HG02840 (cell line): ENCODE data around the gene C19orf53.
"Not testable (repeated sequence)": the region's sequence is repeated elsewhere in the genome, so short reads cannot be mapped to it uniquely, and the experiment has no call there.

Experiments
- ATAC-seq: cut with Tn5 transposase; IDR thresholded peaks from one replicate; pipeline ENCODE4 v1.9.1; 2021; ENCODE audit warnings: mild to moderate bottlenecking, moderate library complexity, moderate number of reproducible peaks; ENCODE audit not compliant: unreplicated experiment, low FRiP score

C19orf53 gene

GRCh38 chr19:13762635-13763235, 11.5 kb upstream of the C19orf53 start:
- no peak for ATAC-seq

DNA sequence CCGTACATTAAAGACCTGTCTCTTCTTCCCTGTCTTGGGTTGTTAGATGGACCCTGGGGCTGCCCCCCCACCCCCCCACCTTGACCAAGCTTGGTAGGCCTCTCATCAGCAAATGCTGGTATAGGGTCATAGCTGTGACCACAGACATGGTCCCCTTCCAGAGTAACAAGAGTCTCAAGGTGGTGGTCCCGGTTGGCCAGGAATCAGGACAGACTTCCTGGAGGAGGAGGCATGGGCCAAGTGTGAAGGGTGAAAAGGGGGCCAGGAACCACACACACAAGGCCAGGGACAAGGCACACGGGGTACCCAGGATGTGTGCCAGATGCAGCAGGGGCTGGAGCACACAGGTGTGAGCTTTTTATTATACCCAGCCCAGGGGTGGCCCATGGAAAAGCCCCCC, 11.0 kb upstream of the C19orf53 start:
- no peak for ATAC-seq

- ATAC-seq = no peak
Measured at GRCh38 chr19:13764101-13764807, 10.0 kb upstream of the C19orf53 start, which contains the start of gene MRI1. Gene MRI1, plus strand, starts transcription at chr19:13764522. Its CDS starts 67 bp downstream, at chr19:13764589.

DNA sequence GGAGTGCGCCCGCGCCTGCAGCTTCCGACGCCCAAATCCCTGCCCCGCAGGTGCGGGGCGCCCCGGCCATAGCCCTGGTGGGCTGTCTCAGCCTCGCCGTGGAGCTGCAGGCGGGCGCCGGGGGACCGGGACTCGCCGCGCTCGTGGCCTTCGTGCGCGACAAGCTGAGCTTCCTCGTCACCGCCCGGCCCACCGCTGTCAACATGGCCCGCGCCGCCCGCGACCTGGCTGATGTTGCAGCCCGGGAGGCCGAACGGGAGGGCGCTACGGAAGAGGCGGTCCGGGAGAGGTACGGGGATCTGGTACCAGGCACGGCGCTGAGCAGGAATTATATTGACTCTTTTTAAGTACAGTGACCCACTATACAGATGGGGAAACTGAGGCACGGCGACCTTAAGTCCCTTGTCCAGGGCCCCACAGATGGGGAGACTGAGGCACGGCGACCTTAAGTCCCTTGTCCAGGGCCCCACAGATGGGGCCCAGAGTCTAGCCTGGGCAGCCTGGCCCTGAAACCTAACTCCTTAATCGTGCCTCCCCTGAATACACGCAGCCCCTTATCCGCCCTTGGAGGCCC, 9.3 kb upstream of the C19orf53 start:
- no peak for ATAC-seq

GRCh38 chr19:13765395-13766094, 8.7 kb upstream of the C19orf53 start:
- ATAC-seq = no peak

- ATAC-seq = no peak
Measured at GRCh38 chr19:13766095-13766481, 8.2 kb upstream of the C19orf53 start.

DNA sequence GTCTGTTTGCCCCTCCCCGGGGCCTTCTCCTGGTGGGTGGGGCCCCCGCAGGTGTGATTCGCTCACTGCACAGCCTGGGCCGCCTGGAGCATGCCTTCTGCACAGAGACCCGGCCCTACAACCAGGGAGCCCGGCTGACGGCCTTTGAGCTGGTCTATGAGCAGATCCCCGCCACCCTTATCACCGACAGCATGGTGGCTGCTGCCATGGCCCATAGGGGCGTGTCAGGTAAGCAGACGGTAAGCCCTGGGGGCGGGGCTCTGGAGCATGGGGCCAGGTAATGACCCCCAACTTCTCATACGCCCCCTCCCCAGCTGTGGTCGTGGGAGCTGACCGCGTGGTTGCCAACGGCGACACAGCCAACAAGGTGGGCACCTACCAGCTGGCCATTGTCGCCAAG, 5.7 kb upstream of the C19orf53 start:
- no peak for ATAC-seq

GRCh38 chr19:13770013-13770635, 4.1 kb upstream of the C19orf53 start:
- no peak for ATAC-seq

GRCh38 chr19:13778398-13778797, 4.1 kb downstream of the C19orf53 start:
- ATAC-seq = no peak

- no peak for ATAC-seq
Measured at GRCh38 chr19:13778847-13779246, 4.6 kb downstream of the C19orf53 start.

DNA sequence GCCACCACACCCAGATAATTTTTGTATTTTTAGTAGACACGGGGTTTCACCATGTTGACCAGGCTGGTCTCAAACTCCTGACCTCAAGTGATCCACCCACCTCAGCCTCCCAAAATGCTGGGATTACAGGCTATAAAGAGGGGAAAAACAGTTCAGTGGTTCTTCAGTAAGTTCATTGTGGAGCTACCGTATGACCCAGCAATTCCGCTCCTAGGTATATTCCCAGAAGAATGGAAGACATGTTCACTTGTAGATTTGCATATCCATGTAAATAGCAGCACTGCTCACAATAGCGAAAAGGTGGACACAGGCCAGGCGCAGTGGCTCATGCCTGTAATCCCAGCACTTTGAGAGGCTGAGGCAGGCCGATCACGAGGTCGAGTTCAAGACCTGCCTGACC, 5.5 kb downstream of the C19orf53 start:
- not testable (repeated sequence) for ATAC-seq

- ATAC-seq = no peak
Measured at GRCh38 chr19:13781547-13781946, 7.3 kb downstream of the C19orf53 start.

GRCh38 chr19:13782537-13782936, 8.3 kb downstream of the C19orf53 start:
- ATAC-seq = no peak

DNA sequence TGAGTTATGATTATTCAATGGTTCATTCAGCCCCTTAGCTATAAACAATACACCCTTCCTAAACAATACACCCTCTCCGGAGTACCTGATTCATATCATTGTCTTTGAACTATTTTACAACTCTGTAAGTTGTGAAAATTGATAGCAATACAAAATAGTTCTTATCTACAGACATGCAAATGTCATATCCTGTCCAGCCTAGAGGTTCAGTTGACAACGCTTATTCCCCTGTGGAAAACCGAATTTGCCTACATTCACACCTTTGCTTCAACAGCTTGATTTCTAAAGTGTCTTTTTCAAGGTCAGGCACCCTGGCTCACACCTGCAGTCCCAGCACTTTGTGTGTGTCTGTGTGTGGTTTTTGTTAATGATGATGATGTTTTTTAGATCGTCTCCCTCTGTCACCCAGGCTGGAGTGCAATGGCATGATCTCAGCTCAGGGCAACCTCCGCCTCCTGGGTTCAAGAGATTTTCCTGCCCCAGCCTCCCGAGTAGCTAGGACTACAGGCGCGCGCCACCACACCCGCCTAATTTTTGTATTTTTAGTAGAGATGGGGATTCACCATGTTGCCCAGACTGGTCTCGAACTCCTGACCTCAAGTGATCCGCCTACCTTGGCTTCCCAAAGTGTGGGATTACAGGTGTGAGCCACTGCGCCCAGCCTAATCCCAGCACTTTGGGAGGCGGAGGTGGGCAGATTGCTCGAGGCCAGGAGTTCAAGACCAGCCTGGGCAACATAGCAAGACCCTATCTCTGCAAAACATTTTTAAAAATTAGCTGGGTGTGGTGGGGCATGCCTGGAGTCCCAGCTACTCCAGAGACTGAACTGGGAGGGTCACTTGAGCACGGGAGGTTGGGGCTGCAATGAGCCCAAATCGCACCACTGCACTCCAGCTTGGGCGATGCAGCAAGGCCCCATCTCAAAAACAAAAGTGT, 9.6 kb downstream of the C19orf53 start:
- no peak for ATAC-seq

DNA sequence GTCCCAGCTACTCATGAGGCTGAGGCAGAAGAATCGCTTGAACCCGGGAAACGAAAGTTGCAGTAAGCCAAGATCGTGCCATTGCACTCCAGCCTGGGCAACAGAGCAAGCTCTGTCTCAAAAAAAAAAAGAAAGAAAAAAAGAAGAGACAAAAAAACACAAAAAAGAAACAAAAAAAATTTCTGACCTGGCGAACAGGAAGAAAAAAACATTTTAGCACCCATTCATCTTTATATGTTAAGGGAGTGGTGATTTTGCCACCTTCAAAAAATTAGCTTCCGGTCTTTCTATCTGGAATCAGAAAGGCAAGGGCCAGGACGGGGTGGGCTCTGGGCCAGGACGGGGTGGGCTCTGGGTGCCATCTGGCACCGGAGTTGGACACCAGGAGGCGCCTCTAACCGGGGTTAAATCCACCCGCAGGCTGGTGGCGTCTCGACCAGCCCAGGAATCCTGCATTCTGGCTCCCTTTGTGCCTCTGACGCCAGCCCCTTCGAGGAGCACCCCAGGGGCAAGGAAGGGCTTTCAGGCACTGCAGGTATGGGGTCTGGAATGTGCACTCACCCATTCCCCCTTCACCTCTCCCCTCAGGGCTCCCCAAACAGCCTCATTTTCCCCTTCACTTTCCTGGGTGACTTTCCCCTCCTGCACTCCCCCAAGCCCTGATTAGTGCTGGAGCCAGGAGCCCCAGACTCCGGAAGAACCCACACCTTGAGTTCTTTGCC, 10.6 kb downstream of the C19orf53 start:
- no peak for ATAC-seq

- ATAC-seq = no peak
Measured at GRCh38 chr19:13788991-13789390, 14.7 kb downstream of the C19orf53 start.

- ATAC-seq = no peak
Measured at GRCh38 chr19:13790354-13790753, 16.1 kb downstream of the C19orf53 start.

- not testable (repeated sequence) for ATAC-seq
Measured at GRCh38 chr19:13793317-13793716, 19.1 kb downstream of the C19orf53 start.

GRCh38 chr19:13794398-13794756, 20.1 kb downstream of the C19orf53 start:
- ATAC-seq = no peak
